GM23248 (cell line): ENCODE data around the gene UGT2A3. TPM values are rescaled to one million over a fixed set of nuclear protein-coding genes. Genes with fewer than 3 reads are reported as not detected.
"Not testable (repeated sequence)": the region's sequence is repeated elsewhere in the genome, so short reads cannot be mapped to it uniquely, and the experiment has no call there.

Experiments
- DNase-seq: peaks from one replicate; pipeline ENCODE4 v3.0.0-alpha.2; 2015
- H2AFZ ChIP-seq: fragments of 200-600 bp; sonication (generic); 2 replicates; pipeline ENCODE4 v1.6.1; 2016; ENCODE audit warnings: antibody characterized with exemption
- H3F3A ChIP-seq: fragments of 200-600 bp; sonication (generic); 2 replicates; pipeline ENCODE4 v1.6.1; 2016; ENCODE audit warnings: mild to moderate bottlenecking, antibody characterized with exemption, mixed run types; ENCODE audit not compliant: insufficient read depth
- H3K27ac ChIP-seq: fragments of 200-600 bp; sonication (generic); 2 replicates; pipeline ENCODE4 v1.5.1; 2016; ENCODE audit warnings: mild to moderate bottlenecking
- H3K27me3 ChIP-seq: fragments of 200-600 bp; sonication (generic); replicated peaks from 2 replicates; pipeline ENCODE4 v1.6.1; 2016; ENCODE audit warnings: mild to moderate bottlenecking; ENCODE audit not compliant: insufficient read depth
- H3K36me3 ChIP-seq: fragments of 200-600 bp; sonication (generic); 2 replicates; pipeline ENCODE4 v1.6.1; 2016; ENCODE audit warnings: low read depth, mild to moderate bottlenecking
- H3K4me1 ChIP-seq: fragments of 200-600 bp; sonication (generic); 2 replicates; pipeline ENCODE4 v1.6.1; 2016; ENCODE audit warnings: mild to moderate bottlenecking; ENCODE audit not compliant: insufficient read depth
- H3K4me2 ChIP-seq: fragments of 200-600 bp; sonication (generic); one replicate; pipeline ENCODE4 v1.6.1; 2016; ENCODE audit warnings: mild to moderate bottlenecking; ENCODE audit not compliant: unreplicated experiment
- H3K4me3 ChIP-seq: fragments of 200-600 bp; sonication (generic); 2 replicates; pipeline ENCODE4 v1.5.1; 2016; ENCODE audit warnings: mild to moderate bottlenecking
- H3K79me2 ChIP-seq: fragments of 200-600 bp; sonication (generic); 2 replicates; pipeline ENCODE4 v1.6.1; 2016; ENCODE audit warnings: mild to moderate bottlenecking; ENCODE audit not compliant: insufficient read depth
- H3K9ac ChIP-seq: fragments of 200-600 bp; sonication (generic); 2 replicates; pipeline ENCODE4 v1.6.1; 2016; ENCODE audit warnings: mild to moderate bottlenecking
- H3K9me2 ChIP-seq: fragments of 200-600 bp; sonication (generic); 2 replicates; pipeline ENCODE4 v1.6.1; 2016; ENCODE audit warnings: mixed run types, mild to moderate bottlenecking, moderate library complexity; ENCODE audit not compliant: insufficient read depth
- H3K9me3 ChIP-seq: fragments of 200-600 bp; sonication (generic); one replicate; pipeline ENCODE4 v1.6.1; 2017; ENCODE audit warnings: low read depth
- H4K20me1 ChIP-seq: fragments of 200-600 bp; sonication (generic); 2 replicates; pipeline ENCODE4 v1.6.0; 2016; ENCODE audit not compliant: insufficient read depth
- EZH2 ChIP-seq: fragments of 200-600 bp; sonication (generic); IDR thresholded peaks from 2 replicates; pipeline ENCODE4 v1.6.1; 2018; ENCODE audit warnings: antibody characterized with exemption, mild to moderate bottlenecking; ENCODE audit not compliant: insufficient read depth, poor library complexity, severe bottlenecking
- EZH2phosphoT487 ChIP-seq: fragments of 200-600 bp; sonication (generic); IDR thresholded peaks from 2 replicates; pipeline ENCODE4 v1.6.1; 2018; ENCODE audit warnings: antibody characterized with exemption, moderate library complexity, mild to moderate bottlenecking, low read depth; ENCODE audit not compliant: insufficient read depth
- WGBS, 2 experiments: methylation state at CpG; one replicate each; pipeline ENCODE4 v1.1.6; 2015 to 2017; ENCODE audit warnings: low lambda C conversion rate in 2 of 2, low coverage in 1 of 2; ENCODE audit errors: missing lambda C conversion rate in 2 of 2; 5-methylcytosine and 5-hydroxymethylcytosine counted together
- in situ Hi-C: fragments of 300-500 bp; cut with MboI; formaldehyde crosslinking; loops from 2 replicates; pipeline ENCODE4 v1.15.0; 2020
- polyA plus RNA-seq: library from polyadenylated mRNA; unstranded; fragments of >200 nt; fragmentation: Nextera tagmentation; extraction: Ambion mirVana; gene quantifications from 2 replicates; pipeline ENCODE4 v1.2.1, GENCODE V29; 2016
- total RNA-seq: library from RNA; depleted of rRNA; stranded (reverse); fragments of >200 nt; shearing (Covaris generic); gene quantifications from 2 replicates; pipeline ENCODE4 v1.2.3, GENCODE V29; 2014

Gene UGT2A3
- total and polyA plus RNA-seq, 2 experiments from 2014 or later: not detected

DNA sequence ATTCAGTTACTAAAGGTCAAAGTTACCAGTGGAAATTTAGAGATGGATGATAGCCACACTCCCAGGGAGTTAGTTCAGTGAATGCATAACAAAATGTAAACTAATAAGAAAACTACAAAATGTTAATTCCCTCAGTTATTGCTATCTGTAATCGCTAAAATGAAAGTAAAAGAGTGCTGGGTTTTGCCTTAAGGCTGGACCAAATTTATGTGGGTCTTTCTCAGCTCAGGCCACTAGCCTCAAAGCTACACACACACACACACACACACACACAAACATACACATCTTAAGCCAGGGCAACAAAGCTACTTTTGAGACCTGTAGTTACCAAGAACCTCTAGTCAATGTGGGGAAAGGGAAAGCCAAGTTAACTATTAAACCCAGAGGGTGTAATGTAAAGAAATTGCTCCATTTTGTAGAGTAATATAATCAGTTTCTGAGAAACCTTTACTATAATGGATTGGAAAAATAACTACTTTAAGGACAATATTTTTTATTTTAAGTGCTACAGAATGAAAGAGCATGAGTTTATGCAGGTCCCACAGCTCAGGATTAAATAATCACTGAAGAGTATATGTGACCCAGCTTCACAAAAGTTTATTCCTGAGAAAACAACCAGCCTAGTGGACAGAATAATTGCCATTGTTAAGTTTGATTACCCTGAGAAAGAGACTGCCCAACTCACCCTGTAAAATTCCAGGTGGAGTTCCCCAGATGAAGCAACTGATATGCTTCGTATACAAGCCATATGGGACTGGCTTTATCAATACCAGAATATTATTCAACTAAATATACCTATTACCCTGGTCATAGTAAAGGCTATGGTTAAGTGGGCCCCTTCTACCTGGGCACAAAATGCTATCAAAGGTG lies 8.9 kb upstream of the UGT2A3 start:
- no peak overlapping the region for H3K4me3 ChIP-seq
- H3K4me2 ChIP-seq: no peak overlapping the region
- H3F3A ChIP-seq: no peaks in the 10 kb centered on the region
- no peaks in the 10 kb centered on the region for H3K9me2 ChIP-seq
- TF ChIP-seq EZH2 (no peak), EZH2phosphoT487 (no peak)
- H3K27me3 ChIP-seq: no peaks in the 10 kb centered on the region
- WGBS, 2 experiments: 4 to 15% methylated on average over 2 of the region's 2 CpGs
- H3K9me3 ChIP-seq: no peaks in the 10 kb centered on the region
- DNase-seq: no peak
- H3K4me1 ChIP-seq: no peaks in the 10 kb centered on the region
- no peaks in the 10 kb centered on the region for H4K20me1 ChIP-seq
- no peak overlapping the region for H3K9ac ChIP-seq
- no peaks in the 10 kb centered on the region for H3K36me3 ChIP-seq
- in situ Hi-C loops: no loop called here
- H3K27ac ChIP-seq: no peak overlapping the region
- no peak overlapping the region for H2AFZ ChIP-seq
- H3K79me2 ChIP-seq: no peaks in the 10 kb centered on the region

DNA sequence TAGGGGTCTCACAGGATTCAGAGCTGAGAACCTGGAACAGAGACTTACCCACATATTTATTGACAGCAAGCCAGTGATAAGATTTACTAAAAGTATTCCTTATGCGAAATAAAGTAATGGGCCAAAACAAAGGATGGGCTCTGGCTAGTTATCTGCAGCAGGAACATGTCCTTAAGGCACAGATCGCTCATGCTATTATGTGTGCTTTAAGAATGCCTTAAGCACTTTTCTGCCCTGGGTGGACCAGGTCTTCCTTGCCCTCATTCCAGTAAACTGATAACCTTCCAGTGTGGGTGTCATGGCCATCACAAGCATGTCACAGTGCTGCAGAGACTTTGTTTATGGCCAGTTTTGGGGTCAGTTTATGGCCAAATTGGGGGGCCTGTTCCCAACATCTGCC lies 7.5 kb upstream of the UGT2A3 start:
- H4K20me1 ChIP-seq, H3K36me3 ChIP-seq, DNase-seq, H3K4me2 ChIP-seq, H3K79me2 ChIP-seq, H3K27me3 ChIP-seq, H3K27ac ChIP-seq, H3K4me1 ChIP-seq, H2AFZ ChIP-seq, H3F3A ChIP-seq, H3K4me3 ChIP-seq, H3K9me3 ChIP-seq, H3K9ac ChIP-seq, in situ Hi-C loops, H3K9me2 ChIP-seq: not testable (repeated sequence)
- 26 to 36% methylated on average over 2 of the region's 2 CpGs for WGBS, 2 experiments

DNA sequence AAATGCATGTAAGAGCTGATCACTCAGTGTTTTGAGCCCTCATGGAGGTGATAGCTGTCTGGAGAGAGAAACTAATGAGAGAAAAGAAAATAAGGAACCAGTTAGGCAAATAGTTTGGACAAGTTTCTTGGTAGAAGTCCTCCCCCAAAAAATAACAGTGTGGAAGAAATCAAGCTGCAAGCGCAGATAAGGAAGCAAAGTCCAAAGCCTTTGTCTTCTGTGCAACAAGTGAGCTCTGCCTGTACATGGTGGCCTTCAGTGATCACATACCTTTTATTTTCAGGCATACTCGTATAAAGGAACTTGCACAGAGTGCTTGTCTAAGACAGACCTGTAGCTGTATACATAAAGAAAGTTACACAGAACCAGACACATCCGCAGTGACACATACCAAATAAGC lies 2.5 kb upstream of the UGT2A3 start:
- Histone ChIP-seq H3K9me3 (no peaks in the 10 kb centered on the region), H3K27me3 (no peaks in the 10 kb centered on the region), H3K79me2 (no peaks in the 10 kb centered on the region), H3K4me1 (no peaks in the 10 kb centered on the region), H2AFZ (no peak overlapping the region), H3F3A (no peaks in the 10 kb centered on the region), H4K20me1 (no peaks in the 10 kb centered on the region), H3K27ac (no peak overlapping the region), H3K4me3 (no peak overlapping the region), H3K9me2 (no peaks in the 10 kb centered on the region), H3K4me2 (no peak overlapping the region), H3K36me3 (no peaks in the 10 kb centered on the region), H3K9ac (no peak overlapping the region)
- TF ChIP-seq EZH2phosphoT487 (no peak), EZH2 (no peak)
- WGBS, 2 experiments: 24 to 25% methylated on average over 3 of the region's 3 CpGs
- no peak for DNase-seq
- in situ Hi-C loops: no loop called here

DNA sequence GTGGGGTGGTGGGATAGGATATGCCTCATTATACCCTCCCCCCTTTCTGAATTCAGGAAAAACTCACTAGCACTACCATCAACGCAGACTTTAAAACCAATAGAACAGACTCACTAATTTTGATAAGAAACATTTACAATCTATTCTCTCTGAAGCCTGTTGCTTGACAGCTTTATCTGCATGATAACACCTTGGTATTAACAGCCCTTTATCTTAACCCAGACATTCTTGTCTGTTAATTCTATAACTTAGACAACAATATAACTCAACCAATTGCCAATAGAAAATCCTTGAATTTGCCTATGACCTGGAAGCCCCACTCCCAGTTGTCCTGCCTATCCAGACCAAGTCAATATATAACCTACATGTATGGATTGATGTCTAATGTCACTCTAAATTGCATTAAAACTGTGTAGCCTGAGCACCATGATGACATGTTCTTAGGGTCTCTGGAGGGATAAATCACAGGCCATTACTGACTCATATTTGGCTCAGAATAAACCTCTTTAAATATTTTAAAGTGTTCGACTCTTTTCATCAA lies 1.5 kb upstream of the UGT2A3 start:
- Histone ChIP-seq H3K79me2 (no peaks in the 10 kb centered on the region), H3K4me3 (no peak overlapping the region), H3K27me3 (no peaks in the 10 kb centered on the region), H2AFZ (no peak overlapping the region), H3K27ac (no peak overlapping the region), H3K4me2 (no peak overlapping the region), H3K9me2 (no peaks in the 10 kb centered on the region), H3K9ac (no peak overlapping the region), H3K4me1 (no peaks in the 10 kb centered on the region), H4K20me1 (no peaks in the 10 kb centered on the region), H3K9me3 (no peaks in the 10 kb centered on the region), H3F3A (no peaks in the 10 kb centered on the region), H3K36me3 (no peaks in the 10 kb centered on the region)
- TF ChIP-seq EZH2phosphoT487 (no peak), EZH2 (no peak)
- DNase-seq: no peak
- in situ Hi-C loops: no loop called here
- WGBS, 2 experiments: 9 to 18% methylated on average over 2 of the region's 2 CpGs
